SH-SY5Y (cell line): ENCODE results near the gene SMNDC1.

Source experiments
- GATA2 ChIP-seq: IDR thresholded peaks from 2 replicates; pipeline ENCODE4 v1.6.1; 2011; ENCODE audit warnings: mild to moderate bottlenecking, low read depth, low read length
- GATA3 ChIP-seq: IDR thresholded peaks from 2 replicates; pipeline ENCODE4 v1.6.1; 2011; ENCODE audit warnings: low read depth, mild to moderate bottlenecking, low read length, moderate library complexity

- TF ChIP-seq GATA2 (no peak), GATA3 (no peak)
Observed at GRCh38 chr10:110336111-110336721, 31.5 kb upstream of the SMNDC1 start.
